Gastroesophageal sphincter (tissue), 3 donors: Measurements from ENCODE around the gene NFATC2.

Source experiments
- EP300 ChIP-seq: sonication (generic); formaldehyde crosslinking; IDR thresholded peaks from one replicate; pipeline ENCODE4 v1.6.1; 2017; ENCODE audit warnings: antibody characterized with exemption, mild to moderate bottlenecking
- POLR2A ChIP-seq, 2 donors: fragments of 450-650 bp; IDR thresholded peaks; one replicate each; pipeline ENCODE4 v1.6.1; 2017; ENCODE audit warnings: antibody characterized with exemption in 2 of 2, mild to moderate bottlenecking in 2 of 2, moderate library complexity in 1 of 2
- TF ChIP-seq, protein P1 (sequence below), 4 experiments: fragments of 200-600 bp in 2 of 4; fragments of 450-650 bp in 2 of 4; sonication (generic) in 1 of 4; IDR thresholded peaks; one replicate each; pipeline ENCODE4 v1.5.1; 2017 to 2019; ENCODE audit warnings: antibody characterized with exemption in 4 of 4, mild to moderate bottlenecking in 2 of 4, moderate library complexity in 2 of 4

DNA sequence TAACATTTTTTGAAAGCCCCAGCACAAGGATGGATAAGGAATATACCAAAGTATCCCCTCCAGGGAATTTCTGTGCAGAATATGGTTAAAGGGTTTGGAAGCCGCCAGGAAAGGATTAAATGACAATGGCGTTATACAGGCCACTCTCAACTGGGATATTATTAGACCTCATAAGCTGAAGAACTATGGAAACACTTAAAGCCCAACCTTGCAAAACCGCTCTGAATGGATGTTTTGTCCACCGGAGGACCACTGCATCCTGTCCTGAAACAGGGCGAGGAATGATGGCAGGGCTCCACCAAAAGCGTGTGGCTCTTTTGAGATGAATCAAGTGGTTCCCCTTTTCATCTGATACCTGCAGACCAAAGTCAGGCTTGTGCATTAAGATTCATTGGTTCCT, 32.4 kb downstream of the NFATC2 start:
- TF ChIP-seq, protein P1, sequence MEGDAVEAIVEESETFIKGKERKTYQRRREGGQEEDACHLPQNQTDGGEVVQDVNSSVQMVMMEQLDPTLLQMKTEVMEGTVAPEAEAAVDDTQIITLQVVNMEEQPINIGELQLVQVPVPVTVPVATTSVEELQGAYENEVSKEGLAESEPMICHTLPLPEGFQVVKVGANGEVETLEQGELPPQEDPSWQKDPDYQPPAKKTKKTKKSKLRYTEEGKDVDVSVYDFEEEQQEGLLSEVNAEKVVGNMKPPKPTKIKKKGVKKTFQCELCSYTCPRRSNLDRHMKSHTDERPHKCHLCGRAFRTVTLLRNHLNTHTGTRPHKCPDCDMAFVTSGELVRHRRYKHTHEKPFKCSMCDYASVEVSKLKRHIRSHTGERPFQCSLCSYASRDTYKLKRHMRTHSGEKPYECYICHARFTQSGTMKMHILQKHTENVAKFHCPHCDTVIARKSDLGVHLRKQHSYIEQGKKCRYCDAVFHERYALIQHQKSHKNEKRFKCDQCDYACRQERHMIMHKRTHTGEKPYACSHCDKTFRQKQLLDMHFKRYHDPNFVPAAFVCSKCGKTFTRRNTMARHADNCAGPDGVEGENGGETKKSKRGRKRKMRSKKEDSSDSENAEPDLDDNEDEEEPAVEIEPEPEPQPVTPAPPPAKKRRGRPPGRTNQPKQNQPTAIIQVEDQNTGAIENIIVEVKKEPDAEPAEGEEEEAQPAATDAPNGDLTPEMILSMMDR (IDR thresholded peaks at IDR 0.05), result no peak
- no peak for TF ChIP-seq POLR2A (IDR thresholded peaks at IDR 0.05)
- TF ChIP-seq EP300, result no peak
